Chondrocyte (in vitro differentiated cells): ENCODE results near the gene HERC3. TPM values are rescaled to one million over a fixed set of nuclear protein-coding genes. Genes with fewer than 3 reads are reported as not detected.

Experiments
- DNase-seq: peaks from one replicate; pipeline ENCODE4 v3.0.0; 2021; ENCODE audit warnings: mixed read lengths, low spot score
- H3K27ac Mint-ChIP-seq: one replicate; pipeline ENCODE4 v1.8.0; 2021; ENCODE audit warnings: mild to moderate bottlenecking, moderate library complexity, mixed read lengths; ENCODE audit not compliant: unreplicated experiment
- H3K27me3 Mint-ChIP-seq: 2 replicates; pipeline ENCODE4 v1.8.0; 2021; ENCODE audit warnings: low read depth, mixed read lengths
- H3K36me3 Mint-ChIP-seq: 2 replicates; pipeline ENCODE4 v1.8.0; 2021; ENCODE audit warnings: low read depth, mixed read lengths
- H3K4me1 Mint-ChIP-seq: 2 replicates; pipeline ENCODE4 v1.8.0; 2021; ENCODE audit warnings: low read depth, mild to moderate bottlenecking, mixed read lengths
- H3K4me3 Mint-ChIP-seq: one replicate; pipeline ENCODE4 v1.8.0; 2021; ENCODE audit warnings: mild to moderate bottlenecking, moderate library complexity, mixed read lengths; ENCODE audit not compliant: unreplicated experiment
- H3K9me3 Mint-ChIP-seq: 2 replicates; pipeline ENCODE4 v1.8.0; 2021; ENCODE audit warnings: low read depth, mixed read lengths
- CTCF ChIP-seq: fragments of 200-600 bp; sonication (generic); IDR thresholded peaks from 2 replicates; pipeline ENCODE4 v1.5.0; 2021; ENCODE audit warnings: antibody characterized with exemption, mild to moderate bottlenecking, moderate library complexity
- total RNA-seq: library from RNA; stranded (reverse); gene quantifications from 3 replicates; pipeline ENCODE4 v1.2.1, GENCODE V29; 2021

Gene HERC3
- total RNA-seq, 1 donor from 2014 or later = 16.7 TPM

- Mint-ChIP-seq H3K4me3 (no peak overlapping the region), H3K9me3 (no peaks in the 10 kb centered on the region), H3K27me3 (no peaks in the 10 kb centered on the region), H3K4me1 (peaks cover 25% of the 10 kb centered on the region), H3K36me3 (no peaks in the 10 kb centered on the region), H3K27ac (no peak overlapping the region)
- TF ChIP-seq CTCF = no peak
- no peak for DNase-seq
Measured at GRCh38 chr4:88702782-88703181, 110.5 kb downstream of the HERC3 start.

GRCh38 chr4:88705223-88705622 is 112.9 kb downstream of the HERC3 start:
- peak overlapping the region; percentile 93 for H3K27ac Mint-ChIP-seq
- H3K27me3 Mint-ChIP-seq = no peaks in the 10 kb centered on the region
- H3K4me3 Mint-ChIP-seq = no peak overlapping the region
- DNase-seq = no peak
- no peaks in the 10 kb centered on the region for H3K9me3 Mint-ChIP-seq
- no peak for TF ChIP-seq CTCF
- no peaks in the 10 kb centered on the region for H3K36me3 Mint-ChIP-seq
- H3K4me1 Mint-ChIP-seq = peaks cover 27% of the 10 kb centered on the region

- H3K4me1 Mint-ChIP-seq = peaks cover 27% of the 10 kb centered on the region
- no peak overlapping the region for H3K4me3 Mint-ChIP-seq
- no peaks in the 10 kb centered on the region for H3K27me3 Mint-ChIP-seq
- H3K36me3 Mint-ChIP-seq = no peaks in the 10 kb centered on the region
- no peak for TF ChIP-seq CTCF
- no peaks in the 10 kb centered on the region for H3K9me3 Mint-ChIP-seq
- peak overlapping the region; percentile 93 for H3K27ac Mint-ChIP-seq
- DNase-seq = no peak
Measured at GRCh38 chr4:88705805-88706492, 113.7 kb downstream of the HERC3 start.

- peaks cover 27% of the 10 kb centered on the region for H3K4me1 Mint-ChIP-seq
- peak; percentile 87 for TF ChIP-seq CTCF
- no peaks in the 10 kb centered on the region for H3K9me3 Mint-ChIP-seq
- H3K27ac Mint-ChIP-seq = peak overlapping the region; percentile 93
- no peak overlapping the region for H3K4me3 Mint-ChIP-seq
- H3K27me3 Mint-ChIP-seq = no peaks in the 10 kb centered on the region
- H3K36me3 Mint-ChIP-seq = no peaks in the 10 kb centered on the region
- DNase-seq = no peak
Measured at GRCh38 chr4:88706574-88706973, 114.3 kb downstream of the HERC3 start.

GRCh38 chr4:88709989-88710388 is 117.7 kb downstream of the HERC3 start:
- H3K36me3 Mint-ChIP-seq = peaks cover 8% of the 10 kb centered on the region
- no peak overlapping the region for H3K4me3 Mint-ChIP-seq
- no peak overlapping the region for H3K27ac Mint-ChIP-seq

More at GRCh38 chr4:88709989-88710388, 117.7 kb downstream of the HERC3 start:
- peaks cover 11% of the 10 kb centered on the region for H3K9me3 Mint-ChIP-seq
- peaks cover 30% of the 10 kb centered on the region for H3K4me1 Mint-ChIP-seq
- H3K27me3 Mint-ChIP-seq = no peaks in the 10 kb centered on the region
- no peak for TF ChIP-seq CTCF
- no peak for DNase-seq
